ENCODE data around the gene PERP.

The PERP gene

GRCh38 chr6:138117376-138117914 lies 10.2 kb upstream of the PERP start:
- H3K4me3 ChIP-seq (ENCODE audit: low read depth, low read length) = no peak overlapping the region
- CTCF ChIA-PET = interaction anchor here (0.6 to 5.2 kb wide), 24 partner anchors 7 to 1247 kb away, joined by 3 to 57 read pairs (median 8); partner anchors contain the start of gene HEBP2
- no peak overlapping the region for H3K27ac ChIP-seq (ENCODE audit: extremely low read depth, low read depth, low read length)
- no peak for TF ChIP-seq SCRT1 (tag by site-specific recombination; IDR thresholded peaks at IDR 0.05; ENCODE audit: borderline replicate concordance)
- no peak for TF ChIP-seq ZNF544 (tag by site-specific recombination; IDR thresholded peaks at IDR 0.05)
- no peak for TF ChIP-seq ZNF768 (tag by site-specific recombination; IDR thresholded peaks at IDR 0.05)
- no peak for TF ChIP-seq ZNF23 (tag by site-specific recombination; IDR thresholded peaks at IDR 0.05; ENCODE audit: borderline replicate concordance)
- H3K4me1 ChIP-seq (ENCODE audit: control insufficient read depth, insufficient read depth, low read length) = no peaks in the 10 kb centered on the region
- H3K9me3 ChIP-seq (ENCODE audit: control insufficient read depth, insufficient read depth, low read depth, low read length) = no peaks in the 10 kb centered on the region
- POLR2A ChIA-PET = no interaction called here
- no peaks in the 10 kb centered on the region for H3K36me3 ChIP-seq (ENCODE audit: control insufficient read depth in 2 of 2, insufficient read depth in 1 of 2, low read length in 2 of 2)

GRCh38 chr6:138116661-138116999 lies 9.4 kb upstream of the PERP start:
- H3K36me3 ChIP-seq (ENCODE audit: control insufficient read depth in 2 of 2, insufficient read depth in 1 of 2, low read length in 2 of 2) = no peaks in the 10 kb centered on the region
- no peak overlapping the region for H3K4me3 ChIP-seq (ENCODE audit: low read depth, low read length)
- H3K27ac ChIP-seq (ENCODE audit: extremely low read depth, low read depth, low read length) = no peak overlapping the region
- H3K4me1 ChIP-seq (ENCODE audit: control insufficient read depth, insufficient read depth, low read length) = no peaks in the 10 kb centered on the region
- POLR2A ChIA-PET = no interaction called here
- H3K9me3 ChIP-seq (ENCODE audit: control insufficient read depth, insufficient read depth, low read depth, low read length) = no peaks in the 10 kb centered on the region
- CTCF ChIA-PET = interaction anchor here (0.5 to 5.2 kb wide), 53 partner anchors 8 to 1248 kb away, joined by 3 to 57 read pairs (median 5); partner anchors contain the start of gene HEBP2
- TF ChIP-seq, protein P1, sequence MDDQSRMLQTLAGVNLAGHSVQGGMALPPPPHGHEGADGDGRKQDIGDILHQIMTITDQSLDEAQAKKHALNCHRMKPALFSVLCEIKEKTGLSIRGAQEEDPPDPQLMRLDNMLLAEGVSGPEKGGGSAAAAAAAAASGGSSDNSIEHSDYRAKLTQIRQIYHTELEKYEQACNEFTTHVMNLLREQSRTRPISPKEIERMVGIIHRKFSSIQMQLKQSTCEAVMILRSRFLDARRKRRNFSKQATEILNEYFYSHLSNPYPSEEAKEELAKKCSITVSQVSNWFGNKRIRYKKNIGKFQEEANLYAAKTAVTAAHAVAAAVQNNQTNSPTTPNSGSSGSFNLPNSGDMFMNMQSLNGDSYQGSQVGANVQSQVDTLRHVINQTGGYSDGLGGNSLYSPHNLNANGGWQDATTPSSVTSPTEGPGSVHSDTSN (CRISPR knock-in tag; IDR thresholded peaks at IDR 0.05) = no peak
- TF ChIP-seq, protein P2, sequence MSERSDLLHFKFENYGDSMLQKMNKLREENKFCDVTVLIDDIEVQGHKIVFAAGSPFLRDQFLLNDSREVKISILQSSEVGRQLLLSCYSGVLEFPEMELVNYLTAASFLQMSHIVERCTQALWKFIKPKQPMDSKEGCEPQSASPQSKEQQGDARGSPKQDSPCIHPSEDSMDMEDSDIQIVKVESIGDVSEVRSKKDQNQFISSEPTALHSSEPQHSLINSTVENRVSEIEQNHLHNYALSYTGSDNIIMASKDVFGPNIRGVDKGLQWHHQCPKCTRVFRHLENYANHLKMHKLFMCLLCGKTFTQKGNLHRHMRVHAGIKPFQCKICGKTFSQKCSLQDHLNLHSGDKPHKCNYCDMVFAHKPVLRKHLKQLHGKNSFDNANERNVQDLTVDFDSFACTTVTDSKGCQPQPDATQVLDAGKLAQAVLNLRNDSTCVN (tag by site-specific recombination; optimal IDR thresholded peaks at IDR 0.05) = no peak
- TF ChIP-seq, protein P3, sequence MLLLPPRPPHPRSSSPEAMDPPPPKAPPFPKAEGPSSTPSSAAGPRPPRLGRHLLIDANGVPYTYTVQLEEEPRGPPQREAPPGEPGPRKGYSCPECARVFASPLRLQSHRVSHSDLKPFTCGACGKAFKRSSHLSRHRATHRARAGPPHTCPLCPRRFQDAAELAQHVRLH (tag by site-specific recombination; IDR thresholded peaks at IDR 0.05) = no peak
- TF ChIP-seq ZNF302 (tag by site-specific recombination; IDR thresholded peaks at IDR 0.05; ENCODE audit: low read depth) (no peak), ZNF121 (tag by site-specific recombination; IDR thresholded peaks at IDR 0.05) (no peak), ZNF266 (tag by site-specific recombination; IDR thresholded peaks at IDR 0.05; ENCODE audit: low read depth) (no peak), YY1 (tag by site-specific recombination; IDR thresholded peaks at IDR 0.05) (no peak), ZNF596 (tag by site-specific recombination; IDR thresholded peaks at IDR 0.05) (no peak), ZNF292 (tag by site-specific recombination; IDR thresholded peaks at IDR 0.05; ENCODE audit: borderline replicate concordance, low read depth) (no peak), SALL2 (tag by site-specific recombination; IDR thresholded peaks at IDR 0.05; ENCODE audit: borderline replicate concordance) (no peak), ZNF433 (tag by site-specific recombination; IDR thresholded peaks at IDR 0.05; ENCODE audit: low read depth) (no peak), ELK4 (IDR thresholded peaks at IDR 0.05; ENCODE audit: borderline replicate concordance, low read depth, low read length) (no peak), ZNF560 (tag by site-specific recombination; IDR thresholded peaks at IDR 0.05; ENCODE audit: borderline replicate concordance) (no peak)
- TF ChIP-seq, protein P4, sequence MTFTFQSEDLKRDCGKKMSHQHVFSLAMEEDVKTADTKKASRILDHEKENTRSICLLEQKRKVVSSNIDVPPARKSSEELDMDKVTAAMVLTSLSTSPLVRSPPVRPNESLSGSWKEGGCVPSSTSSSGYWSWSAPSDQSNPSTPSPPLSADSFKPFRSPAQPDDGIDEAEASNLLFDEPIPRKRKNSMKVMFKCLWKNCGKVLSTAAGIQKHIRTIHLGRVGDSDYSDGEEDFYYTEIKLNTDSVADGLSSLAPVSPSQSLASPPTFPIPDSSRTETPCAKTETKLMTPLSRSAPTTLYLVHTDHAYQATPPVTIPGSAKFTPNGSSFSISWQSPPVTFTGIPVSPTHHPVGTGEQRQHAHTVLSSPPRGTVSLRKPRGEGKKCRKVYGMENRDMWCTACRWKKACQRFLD (tag by site-specific recombination; IDR thresholded peaks at IDR 0.05) = no peak

Data from HEK293 (cell line).